Prostate gland (tissue), 2 donors: Measurements from ENCODE around the gene ELOVL2.

Experiments used
- CTCF ChIP-seq, 4 experiments: fragments of 200-600 bp in 2 of 4; fragments of 450-650 bp in 2 of 4; sonication (generic) in 2 of 4; IDR thresholded peaks; 1 replicate in 3 of 4; 2 replicates in 1 of 4; pipeline ENCODE4 v1.5.1; 2016 to 2019; ENCODE audit warnings: antibody characterized with exemption in 4 of 4, mild to moderate bottlenecking in 2 of 4, moderate library complexity in 2 of 4
- POLR2A ChIP-seq: fragments of 450-650 bp; IDR thresholded peaks from one replicate; pipeline ENCODE4 v1.6.1; 2016; ENCODE audit warnings: antibody characterized with exemption, mild to moderate bottlenecking
- POLR2AphosphoS5 ChIP-seq: sonication (generic); formaldehyde crosslinking; IDR thresholded peaks from one replicate; pipeline ENCODE4 v1.6.1; 2017; ENCODE audit warnings: antibody characterized with exemption

- no peak for TF ChIP-seq CTCF (IDR thresholded peaks at IDR 0.05)
- no peak for TF ChIP-seq POLR2AphosphoS5
- TF ChIP-seq POLR2A: no peak
These were observed 53.0 kb downstream of the ELOVL2 start for GRCh38 chr6:10991115-10991514.
